Glomerular visceral epithelial cell (primary cell): Measurements from ENCODE around the gene BUD31.
"Not testable (repeated sequence)": the region's sequence is repeated elsewhere in the genome, so short reads cannot be mapped to it uniquely, and the experiment has no call there.

Experiments used
- DNase-seq: peaks from one replicate; pipeline ENCODE4 v3.0.0-alpha.2; 2016; ENCODE audit errors: extremely low spot score

The BUD31 gene

DNA sequence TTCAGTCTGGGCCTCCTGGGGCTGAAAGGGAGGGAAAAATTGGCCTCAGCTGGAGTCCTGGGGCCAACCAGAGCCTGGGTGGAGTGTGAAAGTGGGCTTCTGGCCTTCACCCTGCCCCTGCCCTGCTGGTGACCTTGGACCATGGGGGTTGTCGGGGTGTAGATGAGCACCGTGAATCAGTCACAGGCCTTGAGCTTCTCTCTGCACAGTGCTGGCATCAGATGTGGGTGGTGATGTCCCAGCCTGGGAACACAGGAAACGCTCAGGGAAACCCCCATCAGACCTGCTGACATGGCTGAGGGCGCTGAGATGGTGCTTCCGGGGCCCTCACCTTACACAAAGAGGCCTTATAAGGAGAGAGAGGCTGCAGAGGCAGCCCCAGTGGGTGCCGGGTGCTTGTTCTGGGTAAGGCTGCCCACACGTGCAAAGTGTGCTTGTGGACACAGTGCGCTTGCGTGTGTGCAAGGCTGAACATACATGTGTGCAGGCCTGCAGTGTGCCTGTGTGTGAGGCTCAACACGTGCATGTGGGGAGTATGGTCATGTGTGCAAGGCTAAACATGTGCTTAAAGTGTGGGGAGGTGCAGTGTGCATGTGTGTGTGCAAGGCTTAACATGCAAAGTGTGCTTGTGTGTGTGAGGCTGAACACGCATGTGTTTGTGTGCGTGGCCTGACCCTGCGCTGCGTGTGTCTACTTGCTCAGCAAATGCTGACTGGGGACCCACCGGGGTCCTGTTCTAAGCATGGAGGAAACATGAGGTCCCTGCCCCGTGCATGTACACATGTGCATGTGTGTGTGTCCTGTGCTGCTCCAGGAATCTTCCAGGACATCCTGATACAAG, 27.7 kb upstream of the BUD31 start:
- DNase-seq: peak; percentile 73

- no peak for DNase-seq
These were observed 27.1 kb upstream of the BUD31 start for GRCh38 chr7:99381664-99382075.

DNA sequence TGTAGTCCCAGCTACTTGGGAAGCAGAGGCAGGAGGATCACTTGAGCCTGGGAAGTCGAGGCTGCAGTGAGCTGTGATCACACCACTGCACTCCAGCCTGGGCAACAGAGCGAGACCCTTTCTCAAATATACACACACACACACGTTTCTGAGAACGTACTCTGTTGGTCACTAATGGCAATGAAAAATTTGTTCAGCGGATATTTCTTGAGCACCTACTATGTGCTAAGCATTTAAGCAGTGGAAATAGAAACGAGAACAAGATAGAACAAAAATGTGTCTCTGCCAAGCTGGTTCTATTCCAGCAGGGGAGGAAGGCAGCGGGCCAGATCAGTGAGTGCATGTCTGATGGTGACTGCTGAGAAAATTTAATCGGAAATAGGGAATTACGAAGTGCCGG, 25.6 kb upstream of the BUD31 start:
- DNase-seq: no peak

GRCh38 chr7:99383791-99384370, 24.9 kb upstream of the BUD31 start:
- DNase-seq: no peak

- no peak for DNase-seq
These were observed 24.2 kb upstream of the BUD31 start for GRCh38 chr7:99384523-99384922.

DNA sequence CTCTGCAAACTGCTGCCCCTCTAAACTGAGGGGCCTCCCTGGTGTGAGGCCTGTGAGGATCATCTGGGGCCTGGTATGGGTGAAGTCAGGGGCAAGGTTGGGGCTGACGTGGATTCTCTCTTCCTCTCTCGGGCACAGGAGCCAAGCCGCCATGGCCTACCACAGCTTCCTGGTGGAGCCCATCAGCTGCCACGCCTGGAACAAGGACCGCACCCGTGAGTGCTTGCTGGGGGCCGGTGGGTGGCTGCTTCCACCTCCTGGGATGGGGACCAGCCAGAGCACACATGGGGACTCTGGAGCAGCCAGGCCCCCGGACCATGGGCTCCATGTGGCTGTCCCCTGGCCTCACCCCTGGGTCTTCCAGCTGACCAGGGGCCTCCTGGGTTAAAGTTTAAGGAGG, 23.2 kb upstream of the BUD31 start:
- no peak for DNase-seq

DNA sequence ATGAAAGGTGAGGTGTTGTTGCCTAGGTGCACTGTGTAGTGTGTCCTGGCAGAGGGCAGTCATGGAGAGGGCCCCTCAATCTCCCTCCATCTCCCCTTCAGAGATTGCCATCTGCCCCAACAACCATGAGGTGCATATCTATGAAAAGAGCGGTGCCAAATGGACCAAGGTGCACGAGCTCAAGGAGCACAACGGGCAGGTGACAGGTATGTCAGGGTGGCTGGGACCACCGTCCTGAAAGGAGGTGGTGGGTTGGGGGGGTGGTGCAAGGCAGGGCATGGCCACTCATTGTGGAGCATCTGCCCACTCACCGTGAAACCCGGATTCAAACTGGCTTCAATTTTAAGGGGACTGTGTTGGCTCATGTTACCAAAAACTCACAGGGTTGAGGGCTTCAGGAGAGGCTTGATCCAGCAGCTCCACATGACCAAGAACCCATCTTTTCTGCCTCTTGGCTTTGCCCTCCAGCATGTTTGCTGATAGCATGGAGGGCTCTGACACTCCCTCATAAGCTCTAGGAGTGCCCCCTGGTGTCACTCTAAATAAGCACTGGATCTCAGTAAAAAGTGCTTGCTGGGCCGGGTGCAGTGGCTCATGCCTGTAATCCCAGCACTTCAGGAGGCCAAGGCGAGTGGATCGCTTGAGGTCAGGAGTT, 22.1 kb upstream of the BUD31 start:
- DNase-seq: no peak

GRCh38 chr7:99387239-99387635, 21.5 kb upstream of the BUD31 start:
- DNase-seq: not testable (repeated sequence)

DNA sequence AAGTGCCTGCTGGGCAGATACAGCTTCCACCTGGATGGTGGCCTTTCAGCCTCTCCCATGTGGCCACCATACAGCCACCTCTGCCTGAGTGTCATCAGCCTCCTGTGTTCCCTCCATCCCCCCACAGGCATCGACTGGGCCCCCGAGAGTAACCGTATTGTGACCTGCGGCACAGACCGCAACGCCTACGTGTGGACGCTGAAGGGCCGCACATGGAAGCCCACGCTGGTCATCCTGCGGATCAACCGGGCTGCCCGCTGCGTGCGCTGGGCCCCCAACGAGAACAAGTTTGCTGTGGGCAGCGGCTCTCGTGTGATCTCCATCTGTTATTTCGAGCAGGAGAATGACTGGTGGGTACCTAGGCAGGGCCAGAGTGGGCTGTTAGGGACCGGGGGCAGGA, 20.9 kb upstream of the BUD31 start:
- no peak for DNase-seq

- no peak for DNase-seq
These were observed 19.0 kb upstream of the BUD31 start for GRCh38 chr7:99389772-99390171.

DNA sequence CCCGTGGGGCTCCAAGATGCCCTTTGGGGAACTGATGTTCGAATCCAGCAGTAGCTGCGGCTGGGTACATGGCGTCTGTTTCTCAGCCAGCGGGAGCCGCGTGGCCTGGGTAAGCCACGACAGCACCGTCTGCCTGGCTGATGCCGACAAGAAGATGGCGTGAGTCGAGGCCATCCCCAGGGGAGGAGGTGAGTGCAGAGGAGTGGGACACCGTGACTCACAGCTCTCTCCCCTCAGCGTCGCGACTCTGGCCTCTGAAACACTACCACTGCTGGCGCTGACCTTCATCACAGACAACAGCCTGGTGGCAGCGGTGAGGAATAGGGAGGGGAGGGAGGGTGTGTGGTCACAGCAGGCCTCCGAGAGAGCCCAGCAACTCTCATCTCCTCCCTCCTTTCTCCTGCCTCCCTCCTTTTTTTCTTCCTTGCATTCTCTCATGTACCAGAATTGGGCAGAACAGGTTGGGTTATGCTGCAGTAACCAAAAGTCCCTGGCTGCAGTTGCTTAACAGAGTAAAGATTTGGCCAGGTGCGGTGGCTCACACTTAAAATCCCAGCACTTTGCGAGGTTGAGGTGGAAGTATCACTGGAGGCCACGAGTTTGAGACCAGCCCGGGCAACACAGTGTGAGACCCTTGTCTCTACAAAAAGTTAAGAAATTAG, 17.7 kb upstream of the BUD31 start:
- no peak for DNase-seq

- no peak for DNase-seq
These were observed 16.7 kb upstream of the BUD31 start for GRCh38 chr7:99392046-99392445.

- DNase-seq: no peak
These were observed 16.0 kb upstream of the BUD31 start for GRCh38 chr7:99392659-99393354.

- no peak for DNase-seq
These were observed 15.2 kb upstream of the BUD31 start for GRCh38 chr7:99393355-99394187.

- no peak for DNase-seq
These were observed 14.6 kb upstream of the BUD31 start for GRCh38 chr7:99394188-99394502.

DNA sequence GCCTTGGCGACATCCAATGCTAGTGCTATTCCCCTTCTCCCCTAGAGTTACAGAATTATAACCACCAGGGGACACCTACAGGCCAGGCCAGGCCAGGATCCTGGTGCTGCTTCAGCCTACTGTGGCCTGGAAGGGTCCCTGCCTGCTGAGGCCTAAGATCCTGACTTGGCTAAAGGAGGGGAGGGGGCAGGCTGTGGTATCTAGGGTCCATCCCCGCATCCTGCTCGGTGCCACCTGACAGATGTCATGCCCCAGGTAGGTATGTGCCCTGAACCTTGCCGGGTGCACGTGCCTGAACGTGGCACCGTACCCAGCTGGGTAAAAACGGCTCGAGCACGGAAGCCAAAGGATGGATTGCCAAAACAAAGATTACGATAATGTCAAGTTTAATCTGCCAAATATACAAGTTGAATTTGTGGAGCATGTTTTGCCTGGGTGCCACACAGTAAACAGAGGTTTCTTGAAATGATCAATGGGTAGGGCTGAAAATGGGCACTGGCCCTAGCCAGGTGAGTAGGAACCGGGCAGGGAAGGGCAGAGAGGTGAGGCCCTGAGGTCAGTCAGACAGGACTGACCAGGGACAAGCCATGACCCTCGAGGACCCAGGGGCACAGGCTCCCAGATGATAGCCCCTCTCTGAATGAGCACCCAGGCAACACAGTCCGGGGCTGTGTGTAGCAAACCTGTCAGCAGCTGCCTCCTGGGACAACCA, 13.0 kb upstream of the BUD31 start:
- DNase-seq: no peak

DNA sequence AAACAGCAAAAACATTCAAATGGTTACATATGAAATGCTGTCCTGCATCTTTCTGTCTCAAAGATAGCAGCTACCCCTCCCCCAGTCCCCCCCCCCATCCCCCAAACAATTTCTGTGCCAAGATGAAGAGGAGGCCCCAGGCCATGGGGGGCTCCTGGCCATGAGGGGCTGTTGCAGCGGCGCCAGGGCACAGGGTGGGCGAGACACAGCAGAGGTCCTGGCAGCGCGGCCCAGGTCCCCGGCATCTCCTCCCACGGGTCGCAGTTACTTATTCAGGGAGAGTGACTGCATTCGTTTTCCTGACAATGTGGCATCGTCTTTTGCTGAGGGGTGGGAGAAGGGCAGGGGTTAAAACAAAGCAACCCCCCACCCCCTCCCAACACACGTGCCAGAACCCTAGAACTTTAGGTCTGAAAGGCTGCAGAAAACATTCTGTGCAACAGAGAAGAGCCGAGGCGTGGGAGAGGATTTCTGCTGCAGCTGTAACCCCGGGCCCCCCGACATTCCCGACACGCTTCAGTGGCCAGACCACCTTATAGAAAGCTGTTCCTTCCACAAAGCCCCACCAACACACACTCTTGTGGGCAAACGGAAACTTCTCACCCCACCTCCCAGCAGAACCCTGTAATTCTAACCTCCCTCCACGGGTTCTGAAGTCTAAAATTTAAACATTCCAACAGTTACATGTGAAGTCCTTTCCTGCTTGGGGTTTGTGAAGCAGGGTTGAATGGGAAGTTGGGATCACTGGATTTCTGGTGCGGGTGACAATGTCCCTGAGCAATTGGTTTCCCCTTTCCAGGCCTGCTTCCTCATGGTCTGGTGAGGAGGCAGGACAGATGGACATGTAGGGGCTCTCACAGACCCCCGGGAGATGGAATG, 12.1 kb upstream of the BUD31 start:
- no peak for DNase-seq

DNA sequence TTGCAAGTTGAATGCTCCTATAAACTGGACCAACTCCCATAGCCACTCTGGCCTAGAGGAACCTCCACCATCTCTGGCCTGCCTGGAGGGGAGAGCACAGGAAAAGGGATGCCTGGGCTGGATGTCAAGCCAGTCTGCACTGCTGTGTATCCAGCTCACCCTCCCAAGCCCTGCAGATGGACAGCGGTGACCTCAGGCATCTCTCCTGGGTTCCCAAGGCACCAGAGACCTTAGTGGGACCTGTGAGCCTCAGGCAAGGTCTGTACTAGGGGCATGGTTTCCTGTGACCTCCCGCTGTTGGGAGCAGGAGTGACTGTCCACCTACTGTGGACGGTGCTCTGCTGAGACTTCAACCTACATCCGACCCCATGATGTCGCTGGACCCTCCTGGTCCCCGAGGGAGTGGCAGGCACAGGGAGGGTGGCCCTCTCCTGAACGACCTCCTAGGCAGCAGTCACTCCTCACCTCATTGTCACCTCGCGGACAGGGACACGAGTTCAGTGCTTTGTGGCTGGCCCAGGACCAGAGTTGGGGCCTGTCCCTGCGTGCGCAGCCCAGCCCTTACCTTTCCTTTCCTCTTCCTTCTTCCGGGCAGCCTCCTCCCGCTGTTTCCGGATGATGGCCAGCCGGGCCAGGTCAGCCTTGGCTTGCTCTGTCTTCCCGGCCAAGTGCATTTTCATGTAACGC, 11.3 kb upstream of the BUD31 start:
- no peak for DNase-seq

DNA sequence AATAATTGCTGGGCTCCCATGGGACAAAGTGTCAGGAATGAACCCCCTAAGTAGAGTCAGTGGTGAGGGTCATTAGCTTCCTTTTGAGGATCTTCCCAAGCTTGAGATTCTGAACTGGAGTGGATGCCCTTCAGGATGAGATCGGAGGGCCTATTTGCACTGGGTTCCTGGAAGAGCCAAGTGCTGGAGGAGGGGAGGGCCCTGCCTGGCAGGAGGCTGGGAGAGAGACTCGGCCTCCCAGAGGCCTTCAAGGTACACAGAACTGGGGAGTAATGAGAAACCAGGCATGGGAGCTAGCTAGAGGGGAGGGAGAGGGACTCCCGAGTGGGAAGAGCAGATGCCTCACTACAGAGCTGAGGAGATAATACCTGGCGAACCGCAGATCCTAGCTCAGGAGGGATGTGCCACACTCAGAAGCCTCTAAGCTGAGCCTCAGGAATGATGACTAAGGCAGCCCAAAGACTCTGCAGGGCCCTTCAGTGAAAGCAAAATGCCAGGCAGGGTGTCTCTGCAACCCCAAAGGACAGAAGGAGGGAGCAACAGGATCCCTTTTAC, 9.8 kb upstream of the BUD31 start:
- no peak for DNase-seq
